Measurements from ENCODE around the gene LAMC2.

GRCh38 chr1:183272390-183272848 lies 86.4 kb downstream of the LAMC2 start:
- TF ChIP-seq REST (IDR thresholded peaks at IDR 0.05; ENCODE audit: insufficient read depth in 1 of 2, low read depth in 2 of 2, low read length in 2 of 2): no peak
- no peak for TF ChIP-seq SIN3A (IDR thresholded peaks at IDR 0.05; ENCODE audit: borderline replicate concordance, insufficient read depth, low read length)
- no peak for TF ChIP-seq POLR2AphosphoS5 (IDR thresholded peaks at IDR 0.05; ENCODE audit: low read depth, low read length)
- no peak for TF ChIP-seq FOXP2 (optimal IDR thresholded peaks at IDR 0.05; ENCODE audit: borderline replicate concordance, extremely low read depth, extremely low read length, insufficient read depth)
- TF ChIP-seq TAF1 (IDR thresholded peaks at IDR 0.05; ENCODE audit: borderline replicate concordance, insufficient read depth, low read length): no peak

All from PFSK-1 (cell line).